Right lobe of liver (tissue), 6 donors: ENCODE results near the gene PCIF1. TPM values are rescaled to one million over a fixed set of nuclear protein-coding genes. Genes with fewer than 3 reads are reported as not detected.
A peak's percentile ranks its signal among the peaks of the same experiment; 100 is the strongest.
"Not testable (repeated sequence)": the region's sequence is repeated elsewhere in the genome, so short reads cannot be mapped to it uniquely, and the experiment has no call there.

Experiments
- ATAC-seq, 4 donors: fragments of 200-7000 bp; cut with Tn5 transposase; one replicate each; pipeline ENCODE4 v1.9.1; 2020; ENCODE audit warnings: mild to moderate bottlenecking in 4 of 4, moderate library complexity in 4 of 4
- DNase-seq, 3 donors: peaks; one replicate each; pipeline ENCODE4 v3.0.0-alpha.2; 2020
- H3K27ac ChIP-seq, 3 donors: fragments of 200-600 bp; one replicate each; pipeline ENCODE4 v1.8.0; 2022
- H3K27me3 ChIP-seq, 2 donors: fragments of 200-600 bp; one replicate each; pipeline ENCODE4 v1.8.0; 2022
- H3K36me3 ChIP-seq, 4 donors: fragments of 200-600 bp; sonication (generic) in 1 of 4; one replicate each; pipeline versions ENCODE4 v1.5.1 to v1.8.0; 2017 to 2022; ENCODE audit warnings: control low read depth in 1 of 4
- H3K4me1 ChIP-seq, 4 donors: fragments of 200-600 bp; sonication (generic) in 1 of 4; one replicate each; pipeline versions ENCODE4 v1.5.1 to v1.8.0; 2017 to 2022; ENCODE audit warnings: control low read depth in 1 of 4
- H3K4me3 ChIP-seq, 3 donors: fragments of 200-600 bp; one replicate each; pipeline ENCODE4 v1.8.0; 2022
- H3K9me3 ChIP-seq, 4 donors: fragments of 200-600 bp; sonication (generic) in 1 of 4; one replicate each; pipeline versions ENCODE4 v1.5.1 to v1.8.0; 2017 to 2022; ENCODE audit warnings: control low read depth in 1 of 4
- POLR2A ChIP-seq: fragments of 450-650 bp; IDR thresholded peaks from one replicate; pipeline ENCODE4 v1.6.1; 2017; ENCODE audit warnings: antibody characterized with exemption, mild to moderate bottlenecking
- WGBS: methylation state at CpG from one replicate; pipeline ENCODE4 v1.1.6; 2018; ENCODE audit warnings: low coverage, low lambda C conversion rate; ENCODE audit not compliant: insufficient coverage; ENCODE audit errors: missing lambda C conversion rate; 5-methylcytosine and 5-hydroxymethylcytosine counted together
- intact Hi-C, 2 donors: fragments of 100-400 bp; cut with DNase I; formaldehyde crosslinking; loops; one replicate each; pipeline versions ENCODE4 v1.11.2 to v1.14.1; 2022
- total RNA-seq, 6 experiments: library from RNA; depleted of rRNA in 2 of 6; stranded (reverse); fragments of >200 nt in 2 of 6; fragmentation: NEBNext Ultra II Directional in 3 of 6; extraction: Animal tissue kit (Norgen Biotek cat#: 25700) in 3 of 6; gene quantifications; one replicate each; pipeline versions ENCODE4 v1.1.0 to v1.2.4, GENCODE V29; 2016 to 2023
- TF ChIP-seq, protein P1 (sequence below), 4 donors: fragments of 200-600 bp in 3 of 4; fragments of 450-650 bp in 1 of 4; IDR thresholded peaks; one replicate each; pipeline versions ENCODE4 v1.5.1 to v1.8.0; 2016 to 2022; ENCODE audit warnings: antibody characterized with exemption in 4 of 4, mild to moderate bottlenecking in 2 of 4
- donor health status: DM: no; HTN: yes; CAD: no.
- donor health status: DM: no; HTN: no; CAD: no.
- donor health status: DM: no; HTN: no; CAD: no.
- donor health status: DM: no; HTN: yes; CAD: no.
- donor health status: DM: no; HTN: yes; CAD: no.

Gene PCIF1
- total RNA-seq, 6 experiments from 2014 or later, result 7.8 to 12.1 (median 9.5) TPM

DNA sequence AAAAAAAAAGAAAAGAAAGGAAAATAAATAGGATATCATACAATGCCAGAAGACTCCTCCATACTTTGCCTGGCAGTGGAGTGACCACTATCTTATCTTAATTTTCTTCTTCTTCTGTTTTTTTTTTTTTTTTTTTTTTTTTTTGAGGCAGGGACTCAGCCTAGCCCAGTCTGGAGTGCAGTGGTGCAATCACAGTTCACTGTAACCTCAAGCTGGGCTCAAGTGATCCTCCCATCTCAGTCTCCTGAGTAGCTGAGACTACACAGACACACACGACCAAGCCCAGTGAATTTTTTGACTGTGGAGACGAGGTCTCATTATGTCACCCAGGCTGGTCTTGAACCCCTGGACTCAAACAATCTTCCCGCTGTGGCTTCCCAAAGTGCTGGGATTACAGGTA, 57.1 kb downstream of the PCIF1 start:
- peak in 2 of 3 donors; percentile 1 to 14 for DNase-seq
- Histone ChIP-seq H3K4me1 (no peaks in the 10 kb centered on the region), H3K4me3 (no peak overlapping the region), H3K9me3 (no peaks in the 10 kb centered on the region), H3K27me3 (no peaks in the 10 kb centered on the region), H3K36me3 (no peaks in the 10 kb centered on the region), H3K27ac (no peak overlapping the region)
- 63% methylated on average over 3 of the region's 3 CpGs for WGBS
- TF ChIP-seq, protein P1, sequence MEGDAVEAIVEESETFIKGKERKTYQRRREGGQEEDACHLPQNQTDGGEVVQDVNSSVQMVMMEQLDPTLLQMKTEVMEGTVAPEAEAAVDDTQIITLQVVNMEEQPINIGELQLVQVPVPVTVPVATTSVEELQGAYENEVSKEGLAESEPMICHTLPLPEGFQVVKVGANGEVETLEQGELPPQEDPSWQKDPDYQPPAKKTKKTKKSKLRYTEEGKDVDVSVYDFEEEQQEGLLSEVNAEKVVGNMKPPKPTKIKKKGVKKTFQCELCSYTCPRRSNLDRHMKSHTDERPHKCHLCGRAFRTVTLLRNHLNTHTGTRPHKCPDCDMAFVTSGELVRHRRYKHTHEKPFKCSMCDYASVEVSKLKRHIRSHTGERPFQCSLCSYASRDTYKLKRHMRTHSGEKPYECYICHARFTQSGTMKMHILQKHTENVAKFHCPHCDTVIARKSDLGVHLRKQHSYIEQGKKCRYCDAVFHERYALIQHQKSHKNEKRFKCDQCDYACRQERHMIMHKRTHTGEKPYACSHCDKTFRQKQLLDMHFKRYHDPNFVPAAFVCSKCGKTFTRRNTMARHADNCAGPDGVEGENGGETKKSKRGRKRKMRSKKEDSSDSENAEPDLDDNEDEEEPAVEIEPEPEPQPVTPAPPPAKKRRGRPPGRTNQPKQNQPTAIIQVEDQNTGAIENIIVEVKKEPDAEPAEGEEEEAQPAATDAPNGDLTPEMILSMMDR (IDR thresholded peaks at IDR 0.05), result no peak
- TF ChIP-seq POLR2A, result no peak
- intact Hi-C loops, result no loop called here
- ATAC-seq, result no peak

DNA sequence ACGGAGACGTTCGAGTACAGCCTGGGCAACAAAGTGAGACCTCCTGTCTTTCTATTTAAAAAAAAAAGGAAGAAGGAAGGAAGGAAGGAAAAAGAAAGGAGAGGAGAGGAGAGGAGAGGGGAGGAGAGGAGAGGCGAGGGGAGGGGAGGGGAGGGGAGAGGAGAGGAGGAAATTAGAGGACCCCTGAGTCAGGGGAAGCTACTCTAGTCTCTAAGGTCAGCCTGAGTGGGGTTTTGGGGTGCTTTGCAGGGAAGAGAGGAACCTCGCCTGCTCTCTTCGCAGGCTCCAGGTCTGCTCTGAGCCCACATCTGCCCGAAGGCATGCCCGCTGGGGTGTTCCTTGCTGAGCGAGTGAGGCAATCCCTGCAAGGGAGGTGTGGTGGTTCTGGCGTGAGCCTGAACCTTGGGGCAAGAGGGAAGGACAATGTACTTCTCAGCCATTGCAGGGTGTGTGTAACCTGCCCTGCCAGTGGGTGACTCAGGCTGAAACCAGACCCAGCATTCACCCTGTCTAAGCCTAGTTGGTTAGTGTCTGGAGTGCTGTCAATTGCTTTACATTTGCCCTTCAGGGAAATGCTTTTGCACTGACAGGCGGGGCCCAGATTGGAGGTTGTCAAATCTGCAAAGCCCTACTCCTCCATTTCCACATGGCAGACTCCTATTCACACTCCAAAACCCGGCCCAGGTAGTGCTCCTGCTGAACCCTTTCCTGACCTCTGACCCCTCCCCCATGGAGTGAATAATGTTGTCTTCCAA, 58.9 kb downstream of the PCIF1 start:
- no peaks in the 10 kb centered on the region for H3K9me3 ChIP-seq
- H3K4me3 ChIP-seq, result no peak overlapping the region
- no peak overlapping the region for H3K27ac ChIP-seq
- no peaks in the 10 kb centered on the region for H3K27me3 ChIP-seq
- intact Hi-C loops, result no loop called here
- H3K36me3 ChIP-seq, result no peaks in the 10 kb centered on the region
- no peaks in the 10 kb centered on the region for H3K4me1 ChIP-seq
- TF ChIP-seq, protein P1 (IDR thresholded peaks at IDR 0.05), result no peak
- TF ChIP-seq POLR2A, result no peak
- DNase-seq (peak in 1 of 3 donors; percentile 36), ATAC-seq (no peak)
- 50% methylated on average over 6 of the region's 12 CpGs for WGBS

DNA sequence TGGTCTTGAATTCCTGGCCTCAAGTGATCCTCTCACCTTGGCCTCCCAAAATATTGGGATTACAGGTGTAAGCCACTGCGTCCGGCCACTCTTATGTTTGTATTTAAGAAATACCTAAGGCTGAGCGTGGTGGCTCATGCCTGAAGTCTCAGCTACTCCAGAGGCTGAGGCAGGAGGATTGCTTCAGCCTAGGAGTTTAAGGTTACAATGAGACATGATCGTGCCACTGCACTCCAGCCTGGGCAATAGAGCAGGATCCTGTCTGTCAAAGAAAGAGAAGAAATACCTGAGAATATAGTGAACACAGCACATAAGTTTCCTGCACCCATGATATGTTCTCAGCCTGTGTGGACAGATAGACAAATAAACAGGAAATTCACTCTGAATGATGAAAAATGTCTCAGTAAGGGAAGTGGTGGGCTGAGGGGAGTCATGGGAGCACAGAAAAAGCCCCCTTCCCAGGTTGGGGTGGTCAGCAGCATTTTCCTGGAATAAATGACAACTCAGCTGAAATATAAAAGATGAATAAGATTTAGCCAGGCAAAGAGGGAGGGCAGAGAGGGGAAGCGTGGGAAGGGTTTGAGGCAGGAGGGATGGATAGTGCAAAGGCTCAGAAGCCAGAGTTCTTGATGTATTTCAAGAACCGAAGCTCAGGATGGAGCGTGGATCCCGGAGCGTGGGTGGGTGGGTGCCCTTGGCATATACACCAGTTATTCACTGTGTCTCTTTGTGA, 60.4 kb downstream of the PCIF1 start:
- 49% methylated on average over 6 of the region's 9 CpGs for WGBS
- DNase-seq, result peak in 2 of 3 donors; percentile 15 to 20
- intact Hi-C loops, result no loop called here
- Histone ChIP-seq H3K4me1 (no peaks in the 10 kb centered on the region), H3K9me3 (no peaks in the 10 kb centered on the region), H3K27ac (no peak overlapping the region), H3K4me3 (no peak overlapping the region), H3K27me3 (no peaks in the 10 kb centered on the region), H3K36me3 (no peaks in the 10 kb centered on the region)
- TF ChIP-seq, protein P1 (IDR thresholded peaks at IDR 0.05), result no peak
- TF ChIP-seq POLR2A, result no peak
- ATAC-seq, result no peak

DNA sequence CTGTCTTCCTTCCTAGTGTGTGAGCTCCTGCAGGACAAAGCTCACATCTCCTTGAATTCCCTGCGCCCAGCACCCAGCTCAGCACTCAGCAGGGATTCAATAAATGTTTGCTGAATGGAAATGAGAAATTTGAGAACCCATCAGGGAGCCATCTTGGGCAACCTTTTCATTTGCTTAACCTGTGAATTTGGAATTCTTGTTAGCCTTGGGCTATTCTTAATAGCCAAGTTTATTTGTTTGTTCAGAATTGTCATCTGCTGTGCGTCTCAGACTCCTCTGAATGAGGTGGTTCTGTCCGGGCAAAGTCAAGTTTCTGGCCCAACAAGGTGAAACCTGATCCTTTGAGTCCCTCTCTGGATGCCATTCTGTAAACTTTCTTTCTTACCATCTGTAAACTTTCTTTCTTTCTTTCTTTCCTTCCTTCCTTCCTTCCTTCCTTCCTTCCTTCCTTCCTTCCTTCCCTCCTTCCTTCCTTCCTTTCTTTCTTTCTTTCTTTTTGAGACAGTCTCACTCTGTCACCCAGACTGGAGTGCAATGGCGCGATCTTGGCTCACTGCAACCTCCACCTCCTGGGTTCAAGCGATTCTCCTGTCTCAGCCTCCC, 61.1 kb downstream of the PCIF1 start:
- H3K4me1 ChIP-seq, H3K27me3 ChIP-seq, intact Hi-C loops, H3K4me3 ChIP-seq, H3K27ac ChIP-seq, ATAC-seq, H3K9me3 ChIP-seq, H3K36me3 ChIP-seq: not testable (repeated sequence)
- 60% methylated on average over 6 of the region's 6 CpGs for WGBS
- DNase-seq, result peak in 1 of 3 donors; percentile 15

DNA sequence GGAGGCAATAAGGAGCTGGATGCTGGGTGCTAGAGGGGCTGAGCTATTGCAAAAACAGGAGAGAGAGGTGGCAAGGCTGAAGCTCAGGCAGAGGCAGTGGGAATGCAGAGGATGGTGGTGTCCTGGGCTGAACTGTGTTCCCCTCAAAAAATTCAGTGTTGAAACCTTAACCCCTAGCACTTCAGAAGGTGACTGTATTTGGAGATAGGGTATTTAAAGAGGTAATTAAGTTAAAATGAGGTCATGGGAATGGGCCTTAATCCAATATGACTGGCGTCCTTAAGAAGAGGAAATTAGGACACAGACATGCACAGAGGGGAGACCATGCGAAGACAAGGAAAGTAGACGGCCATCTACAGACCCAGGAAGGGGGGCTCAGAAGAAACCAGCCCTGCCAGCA, 62.7 kb downstream of the PCIF1 start:
- no peaks in the 10 kb centered on the region for H3K4me1 ChIP-seq
- no peaks in the 10 kb centered on the region for H3K27me3 ChIP-seq
- no peak for ATAC-seq
- WGBS, result 15% methylated on average over 3 of the region's 3 CpGs
- intact Hi-C loops, result no loop called here
- H3K9me3 ChIP-seq, result no peaks in the 10 kb centered on the region
- no peak for TF ChIP-seq POLR2A
- TF ChIP-seq, protein P1 (IDR thresholded peaks at IDR 0.05), result no peak
- no peak overlapping the region for H3K27ac ChIP-seq
- H3K4me3 ChIP-seq, result no peak overlapping the region
- H3K36me3 ChIP-seq, result no peaks in the 10 kb centered on the region
- DNase-seq, result peak in 1 of 3 donors; percentile 15
